ENCODE results near the gene ELOVL3.

ELOVL3 gene

DNA sequence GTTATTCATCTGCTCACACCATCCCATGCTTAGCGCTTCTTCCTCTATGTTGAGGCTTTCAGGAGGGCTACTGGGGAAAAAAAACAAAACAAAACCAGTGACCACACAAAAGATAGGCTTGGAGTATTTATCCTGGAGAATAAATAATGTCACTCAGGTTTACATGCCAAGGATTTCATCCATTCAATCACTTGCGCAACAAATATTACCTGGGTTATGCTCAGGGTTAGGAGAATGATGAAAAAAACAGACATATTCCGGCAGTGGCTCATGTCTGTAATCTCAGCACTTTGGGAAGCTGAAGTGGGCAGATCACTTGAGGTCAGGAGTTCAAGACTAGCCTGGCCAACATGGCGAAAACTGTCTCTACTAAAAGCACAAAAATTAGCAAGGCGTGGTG, 3.3 kb upstream of the ELOVL3 start:
- in situ Hi-C loops (cut with MboI; ENCODE audit: low sequenced_read_pairs): loop anchor here (10.0 kb wide), 1 partner anchor 132 kb away; no protein-coding TSS in a partner anchor

GRCh38 chr10:102226542-102226870, 407 bp downstream of the ELOVL3 start:
- in situ Hi-C loops (cut with MboI; ENCODE audit: low sequenced_read_pairs): loop anchor here (10.0 to 25.0 kb wide), 2 partner anchors 128 to 261 kb away; no protein-coding TSS in a partner anchor

DNA sequence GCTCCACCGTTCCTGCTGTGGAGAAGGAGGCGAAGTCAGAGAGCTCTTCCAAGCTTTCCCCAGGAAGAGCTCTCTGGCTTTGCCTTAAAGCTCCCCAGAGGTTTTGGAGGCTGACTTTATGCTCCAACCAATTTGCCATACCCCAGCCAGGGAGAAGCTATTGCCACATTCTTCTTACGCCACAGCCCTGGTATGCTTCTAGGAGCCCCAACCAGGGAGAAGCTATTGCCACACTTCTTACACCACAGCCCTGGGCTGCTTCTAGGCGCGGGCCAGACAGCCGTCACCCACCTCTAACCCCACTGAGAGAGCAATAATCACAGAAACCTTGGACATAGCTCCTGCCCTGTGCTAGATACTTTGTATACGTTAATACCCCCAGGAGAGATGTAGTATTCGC, 951 bp downstream of the ELOVL3 start:
- in situ Hi-C loops (cut with MboI; ENCODE audit: low sequenced_read_pairs): loop anchor here (10.0 to 25.0 kb wide), 2 partner anchors 128 to 260 kb away; no protein-coding TSS in a partner anchor

- in situ Hi-C loops (cut with MboI; ENCODE audit: low sequenced_read_pairs): loop anchor here (10.0 to 25.0 kb wide), 2 partner anchors 125 to 257 kb away; no protein-coding TSS in a partner anchor
Observed at GRCh38 chr10:102229810-102230263, 3.7 kb downstream of the ELOVL3 start.

DNA sequence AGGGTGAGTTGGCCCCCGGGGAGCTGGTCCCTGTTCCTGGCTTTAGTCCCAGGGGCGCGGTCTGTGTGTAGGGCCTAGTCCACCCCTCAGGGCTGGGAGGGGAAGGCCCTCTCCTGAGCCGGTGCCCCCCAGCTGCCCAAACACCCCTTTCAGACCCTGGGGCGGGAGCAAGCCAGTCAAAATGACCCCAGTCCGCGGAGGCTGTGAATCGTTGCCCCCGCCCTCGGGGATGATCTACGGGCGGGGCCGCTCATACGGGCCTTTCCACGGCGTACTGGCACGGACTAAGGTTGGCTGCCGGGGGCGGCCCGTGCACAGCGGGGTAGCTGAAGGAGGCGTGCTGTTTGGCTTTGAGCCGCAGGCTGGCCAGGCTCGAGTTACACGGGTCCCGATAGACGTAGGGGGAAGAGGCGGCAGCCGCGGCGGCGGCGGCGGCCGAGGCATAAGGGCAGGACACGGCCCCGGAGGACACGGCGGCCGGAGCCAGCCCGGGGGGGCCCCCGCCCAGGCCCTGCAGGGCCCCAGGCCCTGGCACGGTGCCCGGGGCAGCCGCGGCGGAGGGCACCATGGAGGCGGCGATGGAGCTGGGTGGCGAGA, 4.3 kb downstream of the ELOVL3 start:
- in situ Hi-C loops (cut with MboI; ENCODE audit: low sequenced_read_pairs): loop anchor here (25.0 kb wide), 1 partner anchor 257 kb away; no protein-coding TSS in a partner anchor

- in situ Hi-C loops (cut with MboI; ENCODE audit: low sequenced_read_pairs): loop anchor here (25.0 kb wide), 1 partner anchor 256 kb away; no protein-coding TSS in a partner anchor
Observed at GRCh38 chr10:102230861-102231356, 4.8 kb downstream of the ELOVL3 start.

- in situ Hi-C loops (cut with MboI; ENCODE audit: low sequenced_read_pairs): loop anchor here (25.0 kb wide), 1 partner anchor 256 kb away; no protein-coding TSS in a partner anchor
Observed at GRCh38 chr10:102231357-102232318, 5.5 kb downstream of the ELOVL3 start.

- in situ Hi-C loops (cut with MboI; ENCODE audit: low sequenced_read_pairs): loop anchor here (25.0 kb wide), 1 partner anchor 253 kb away; no protein-coding TSS in a partner anchor
Observed at GRCh38 chr10:102233997-102234396, 7.9 kb downstream of the ELOVL3 start.

- in situ Hi-C loops (cut with MboI; ENCODE audit: low sequenced_read_pairs): loop anchor here (25.0 kb wide), 1 partner anchor 252 kb away; no protein-coding TSS in a partner anchor
Observed at GRCh38 chr10:102234888-102235597, 8.9 kb downstream of the ELOVL3 start.

- in situ Hi-C loops (cut with MboI; ENCODE audit: low sequenced_read_pairs): loop anchor here (25.0 kb wide), 1 partner anchor 252 kb away; no protein-coding TSS in a partner anchor
Observed at GRCh38 chr10:102235598-102235920, 9.5 kb downstream of the ELOVL3 start.

GRCh38 chr10:102236006-102236405, 9.9 kb downstream of the ELOVL3 start:
- in situ Hi-C loops (cut with MboI; ENCODE audit: low sequenced_read_pairs): loop anchor here (25.0 kb wide), 1 partner anchor 251 kb away; no protein-coding TSS in a partner anchor

- in situ Hi-C loops (cut with MboI; ENCODE audit: low sequenced_read_pairs): loop anchor here (25.0 kb wide), 1 partner anchor 250 kb away; no protein-coding TSS in a partner anchor
Observed at GRCh38 chr10:102237711-102238252, 11.7 kb downstream of the ELOVL3 start.

- in situ Hi-C loops (cut with MboI; ENCODE audit: low sequenced_read_pairs): loop anchor here (25.0 kb wide), 1 partner anchor 247 kb away; no protein-coding TSS in a partner anchor
Observed at GRCh38 chr10:102240467-102241031, 14.4 kb downstream of the ELOVL3 start.

DNA sequence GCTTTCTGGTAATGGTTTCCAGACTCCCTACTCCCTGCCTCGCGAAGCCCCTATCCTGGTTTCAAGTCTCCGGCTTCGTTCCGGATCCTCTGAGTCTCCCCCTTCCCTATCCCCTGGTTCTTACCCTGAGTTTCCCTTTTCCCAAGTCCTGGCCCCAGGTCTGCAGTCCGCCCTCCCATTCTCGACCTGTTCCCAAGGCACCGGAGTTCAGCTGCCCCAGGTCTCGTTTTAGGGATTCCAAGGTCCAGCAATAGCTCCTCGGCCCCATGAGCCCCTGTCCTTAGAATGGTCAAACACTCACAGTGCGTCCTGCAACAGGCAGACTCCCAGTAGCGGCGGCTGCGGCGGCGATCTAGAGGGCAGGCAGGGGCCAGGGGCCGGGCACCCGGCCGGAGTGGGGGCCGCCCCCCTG, 14.9 kb downstream of the ELOVL3 start:
- in situ Hi-C loops (cut with MboI; ENCODE audit: low sequenced_read_pairs): loop anchor here (25.0 kb wide), 1 partner anchor 246 kb away; no protein-coding TSS in a partner anchor

DNA sequence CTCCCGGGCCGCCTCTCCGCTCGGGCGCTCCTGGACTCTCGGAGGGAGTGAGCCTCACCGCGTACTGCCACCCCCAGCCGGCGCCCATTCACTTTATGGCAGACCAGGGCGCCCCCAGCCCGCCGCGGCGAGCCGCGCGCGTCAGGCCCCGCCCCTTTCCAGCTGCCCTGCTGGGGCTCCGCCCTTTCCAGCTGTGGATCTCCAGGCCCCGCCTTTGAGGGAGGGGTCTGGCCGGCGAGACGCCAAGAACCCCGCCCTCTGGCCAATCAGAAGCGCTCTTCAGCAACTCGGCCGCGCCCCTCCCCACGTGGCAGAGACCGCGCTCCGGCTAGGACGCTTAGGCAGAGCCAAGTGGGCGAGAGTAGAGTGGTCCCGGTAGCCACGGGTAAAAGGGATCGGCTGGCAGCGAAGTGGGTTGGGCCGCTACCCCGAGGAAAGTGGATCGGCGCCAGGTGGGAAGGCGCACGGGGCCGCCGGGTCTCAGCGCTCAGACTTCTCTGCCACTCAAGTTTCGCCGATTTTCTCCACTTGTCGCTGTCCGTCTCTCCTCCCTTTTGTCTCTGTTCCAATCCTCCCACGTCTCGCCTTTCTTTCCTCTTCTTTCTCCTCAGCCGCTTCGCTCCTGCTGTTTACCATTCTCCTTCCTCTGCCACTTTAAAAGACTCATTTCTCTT, 15.5 kb downstream of the ELOVL3 start, which contains the start of gene PITX3:
PITX3 (minus strand) TSS at position 69 of the 674 bp plus-strand sequence. CDS start 9,432 bp downstream, outside the sequence.
- in situ Hi-C loops (cut with MboI; ENCODE audit: low sequenced_read_pairs): loop anchor here (25.0 kb wide), 1 partner anchor 246 kb away; no protein-coding TSS in a partner anchor

- in situ Hi-C loops (cut with MboI; ENCODE audit: low sequenced_read_pairs): loop anchor here (25.0 kb wide), 1 partner anchor 245 kb away; no protein-coding TSS in a partner anchor
Observed at GRCh38 chr10:102242118-102242485, 16.0 kb downstream of the ELOVL3 start.

DNA sequence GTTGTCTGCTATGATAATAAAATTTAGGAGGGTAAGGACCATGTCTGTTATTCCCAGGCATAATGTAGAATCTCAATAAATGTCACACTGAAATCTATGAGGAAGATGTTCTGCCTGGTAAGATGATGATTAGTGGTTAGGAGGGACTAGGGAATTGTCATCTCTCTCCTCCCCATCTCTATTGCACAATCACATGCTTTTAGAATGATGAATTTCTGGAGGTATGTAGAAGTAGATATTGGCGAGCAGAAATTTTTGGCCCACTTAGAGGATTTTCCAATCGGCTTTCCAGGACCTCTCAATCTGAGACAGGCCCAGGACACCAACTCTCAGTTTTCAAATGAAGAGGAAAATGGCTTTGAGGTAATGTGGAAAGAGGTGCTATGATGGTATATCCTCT, 17.2 kb downstream of the ELOVL3 start:
- in situ Hi-C loops (cut with MboI; ENCODE audit: low sequenced_read_pairs): loop anchor here (25.0 kb wide), 1 partner anchor 244 kb away; no protein-coding TSS in a partner anchor

GRCh38 chr10:102245082-102245931, 19.2 kb downstream of the ELOVL3 start, which contains the start of gene GBF1:
GBF1 (plus strand) TSS chr10:102245532; CDS start chr10:102258939, 13,407 bp downstream.
- in situ Hi-C loops (cut with MboI; ENCODE audit: low sequenced_read_pairs): loop anchor here (25.0 kb wide), 1 partner anchor 242 kb away; no protein-coding TSS in a partner anchor
